ENCODE results near the gene ZCCHC24.

The ZCCHC24 gene

GRCh38 chr10:79444199-79445119, 965 bp downstream of the ZCCHC24 start:
- no peak for DNase-seq

DNA sequence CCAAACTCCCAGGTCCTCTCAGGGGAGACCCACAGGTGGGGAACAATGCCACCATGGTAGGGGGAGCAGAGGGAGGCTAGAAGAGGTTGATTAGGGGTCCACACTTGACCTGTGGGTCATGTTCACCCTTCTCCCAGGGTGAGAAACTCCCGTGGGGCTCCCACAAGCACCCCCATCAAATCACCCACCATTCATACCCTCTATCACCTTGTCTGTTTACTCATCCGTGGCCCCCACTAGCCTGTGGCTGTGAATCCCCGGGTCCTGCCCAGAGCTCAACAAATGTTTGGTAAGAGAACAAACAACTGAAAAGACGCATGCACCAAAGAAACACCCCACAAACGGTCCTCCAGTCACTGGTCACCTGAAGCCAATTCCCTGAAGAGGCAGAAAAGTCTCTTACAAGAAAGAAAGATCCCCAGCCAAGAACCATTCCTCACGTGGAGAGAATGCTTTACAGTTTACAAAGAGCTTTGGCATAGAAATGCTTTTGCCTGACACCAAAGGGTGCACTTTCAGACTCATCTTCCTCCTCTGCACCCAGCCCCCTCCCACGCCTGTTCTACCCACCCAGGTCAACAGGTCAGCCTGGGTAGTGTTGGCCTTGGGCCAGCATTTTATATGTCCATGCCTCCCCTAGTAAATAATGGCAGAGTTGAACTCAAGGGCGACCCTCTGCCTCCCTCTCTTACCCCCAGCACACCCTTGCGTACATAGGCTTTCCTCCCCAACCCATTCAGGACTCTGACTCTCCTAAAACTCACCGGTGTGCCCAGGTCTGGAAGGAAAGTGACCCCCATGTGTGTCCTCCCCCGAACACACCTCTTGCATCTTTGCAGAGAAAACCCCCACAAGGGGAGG, 1.9 kb downstream of the ZCCHC24 start:
- DNase-seq, result no peak

GRCh38 chr10:79442171-79443040, 3.0 kb downstream of the ZCCHC24 start:
- DNase-seq, result no peak

DNA sequence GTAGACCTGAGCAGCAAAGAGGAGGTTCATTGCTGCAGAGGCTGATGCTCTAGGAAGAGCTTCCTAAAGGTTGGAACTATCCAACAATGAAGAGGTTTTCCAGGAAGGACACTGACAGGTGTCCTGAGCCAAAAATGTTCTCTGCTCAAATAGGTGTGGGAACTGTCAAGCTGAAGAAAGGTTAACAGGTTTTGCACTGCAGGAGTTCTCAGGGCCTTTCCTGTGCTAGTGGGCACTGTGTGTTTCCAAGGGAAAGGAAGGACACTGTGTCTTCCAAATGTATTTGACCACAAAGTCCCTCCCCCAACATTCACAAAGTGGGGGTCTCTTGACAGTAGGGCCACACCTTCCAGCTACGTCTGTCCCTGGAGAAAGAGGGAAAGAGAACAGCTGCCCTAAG, 4.0 kb downstream of the ZCCHC24 start:
- no peak for DNase-seq

DNA sequence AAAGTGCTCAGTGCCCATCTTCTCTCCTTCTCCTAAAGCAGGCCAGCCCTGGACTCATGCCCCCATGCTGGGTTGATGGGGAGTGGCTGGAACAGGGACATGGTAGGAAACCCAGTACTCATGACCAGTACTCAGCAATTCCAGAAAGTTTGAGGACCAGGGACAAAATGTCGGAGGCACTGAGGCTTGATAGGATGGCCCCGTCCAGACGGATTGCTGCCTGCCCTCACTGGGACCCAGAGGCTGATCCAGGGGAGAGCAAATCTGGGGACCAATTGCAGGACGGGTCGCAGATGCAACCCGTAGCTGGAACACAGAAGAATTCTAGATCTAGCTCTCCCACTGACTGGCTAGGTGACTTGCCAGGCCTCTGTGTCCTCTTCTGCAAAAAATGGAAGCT, 5.1 kb downstream of the ZCCHC24 start:
- DNase-seq, result no peak

DNA sequence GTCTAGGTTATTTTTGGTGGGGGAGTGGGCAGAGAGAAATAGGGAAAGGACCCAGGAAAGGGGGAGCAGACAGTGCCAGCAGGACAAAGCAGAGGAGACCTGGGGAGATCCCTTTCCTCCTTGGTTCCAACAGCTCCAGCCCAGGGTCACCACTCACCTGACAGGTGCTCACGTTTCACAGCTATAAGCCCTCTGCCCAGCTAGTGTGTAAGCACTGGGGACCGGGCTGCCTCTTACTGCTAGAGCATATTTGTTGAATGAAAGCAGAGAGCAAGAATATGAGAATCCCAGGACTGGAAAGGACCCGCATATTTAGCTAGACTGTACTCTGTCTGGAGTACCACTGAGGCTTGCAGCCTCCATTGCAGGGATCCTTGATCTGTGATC, 6.7 kb downstream of the ZCCHC24 start:
- no peak for DNase-seq

DNA sequence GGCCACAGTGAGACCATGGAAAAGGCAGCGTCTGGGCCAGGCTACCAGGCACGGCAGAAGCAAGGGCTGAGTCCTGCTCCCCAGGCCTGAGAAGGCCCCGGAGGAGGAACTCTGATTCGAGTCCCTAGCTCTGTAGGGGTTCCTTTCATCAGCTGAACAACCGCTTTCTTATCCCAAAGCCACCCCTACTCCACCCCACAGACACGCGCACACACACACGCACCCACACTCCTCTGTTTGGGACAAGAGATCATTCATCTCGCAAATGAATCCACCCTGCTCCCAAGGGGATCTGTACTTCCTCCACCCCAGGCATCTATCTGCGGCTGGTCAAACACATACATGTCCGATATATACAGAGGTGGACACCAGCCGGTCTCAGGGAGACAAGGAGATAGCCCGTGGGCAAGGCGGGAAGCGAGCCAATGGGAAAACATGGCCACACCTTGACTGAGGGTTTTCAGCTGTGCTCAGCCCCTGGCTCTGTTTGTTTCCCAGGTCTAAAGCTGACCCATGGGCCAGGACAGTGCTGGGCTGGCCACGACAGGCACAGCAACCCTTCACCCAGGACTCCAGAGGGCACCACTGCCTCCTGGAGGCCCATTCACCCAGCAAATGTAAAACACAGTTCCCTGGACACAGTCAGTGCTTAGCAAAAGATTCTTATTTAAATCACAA, 7.3 kb downstream of the ZCCHC24 start:
- DNase-seq, result no peak

DNA sequence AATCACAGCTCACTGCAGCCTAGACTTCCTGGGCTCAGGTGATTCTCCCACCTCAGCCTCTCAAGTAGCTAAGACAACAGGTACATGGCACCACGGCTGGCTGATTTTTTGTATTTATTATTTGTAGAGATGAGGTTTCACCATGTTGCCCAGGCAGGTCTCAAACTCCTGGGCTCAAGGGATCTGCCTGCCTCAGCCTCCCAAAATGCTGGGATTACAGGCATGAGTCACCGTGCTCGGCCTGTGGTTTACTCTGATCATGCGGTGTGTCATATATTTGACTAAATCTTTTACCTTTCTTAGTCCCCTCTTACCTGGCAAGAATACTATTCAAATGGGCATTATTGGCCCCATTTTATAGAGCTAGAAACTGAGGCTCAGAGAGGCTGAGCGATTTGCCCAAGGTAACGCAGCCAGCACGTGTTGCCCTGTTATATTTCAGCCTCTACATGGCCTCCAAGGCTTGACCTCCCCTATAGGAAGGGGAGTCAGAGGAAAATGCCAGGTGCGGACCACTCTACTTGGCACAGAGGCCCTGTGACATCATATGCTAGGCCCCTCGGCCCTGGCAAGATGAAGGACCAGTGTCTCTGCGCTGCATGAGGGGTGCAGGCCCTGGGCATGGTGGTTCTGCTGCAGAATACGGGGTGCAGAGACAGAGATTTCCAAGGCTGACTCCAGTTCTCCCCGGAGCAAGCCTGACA, 8.2 kb downstream of the ZCCHC24 start:
- no peak for DNase-seq

DNA sequence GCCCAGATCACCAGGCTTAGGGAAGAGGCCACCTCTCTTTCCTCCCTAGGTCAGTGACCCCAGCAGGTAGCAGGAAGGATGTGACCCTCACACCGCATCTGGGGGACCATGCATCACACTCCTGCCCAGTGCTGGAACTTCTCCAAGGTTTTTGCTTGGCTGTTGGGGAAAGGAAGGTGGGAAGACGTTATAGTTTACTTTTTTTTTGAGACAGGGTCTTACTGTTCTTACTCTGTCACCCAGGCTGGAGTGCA, 8.6 kb downstream of the ZCCHC24 start:
- DNase-seq, result no peak

- no peak for DNase-seq
Observed at GRCh38 chr10:79436066-79436849, 9.2 kb downstream of the ZCCHC24 start.

DNA sequence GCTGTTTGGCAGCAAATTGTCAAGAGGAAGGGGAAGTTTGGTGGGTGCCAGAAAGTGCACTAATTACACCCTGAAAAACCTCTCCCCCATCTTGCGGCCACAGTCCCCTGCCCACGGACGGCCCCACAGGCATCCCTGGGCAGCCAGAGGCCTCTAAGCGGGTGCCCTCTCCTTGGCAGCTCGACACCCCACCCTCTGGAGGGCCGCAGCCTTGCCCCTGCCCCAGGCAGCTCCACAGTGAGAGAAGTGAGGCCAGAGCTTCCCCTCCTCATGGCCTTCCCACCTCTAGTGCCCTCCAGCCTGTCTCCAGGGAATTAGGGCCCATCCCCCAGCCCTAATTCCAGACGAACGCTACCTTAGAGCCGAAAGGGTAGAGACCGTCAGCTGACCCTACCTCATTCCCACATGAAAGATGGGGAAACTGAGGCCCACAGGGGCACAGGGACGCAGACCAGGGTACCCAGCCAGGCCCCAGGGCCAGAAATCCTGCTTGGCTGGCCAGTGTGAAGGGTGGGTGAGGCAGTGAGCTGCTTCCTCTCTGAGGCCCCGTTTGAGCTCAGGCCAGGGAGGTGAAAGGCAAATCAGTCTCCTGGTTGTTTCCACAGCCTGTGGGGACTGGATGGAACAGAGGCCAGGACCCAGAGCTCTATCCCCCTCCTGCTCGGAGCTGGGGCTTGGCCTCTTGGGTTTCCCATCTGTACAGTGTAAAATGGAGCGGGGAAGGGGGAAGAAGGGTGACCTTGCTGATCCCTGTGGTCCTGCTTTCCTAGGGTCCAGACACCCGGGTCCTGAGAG, 10.0 kb downstream of the ZCCHC24 start:
- no peak for DNase-seq

DNA sequence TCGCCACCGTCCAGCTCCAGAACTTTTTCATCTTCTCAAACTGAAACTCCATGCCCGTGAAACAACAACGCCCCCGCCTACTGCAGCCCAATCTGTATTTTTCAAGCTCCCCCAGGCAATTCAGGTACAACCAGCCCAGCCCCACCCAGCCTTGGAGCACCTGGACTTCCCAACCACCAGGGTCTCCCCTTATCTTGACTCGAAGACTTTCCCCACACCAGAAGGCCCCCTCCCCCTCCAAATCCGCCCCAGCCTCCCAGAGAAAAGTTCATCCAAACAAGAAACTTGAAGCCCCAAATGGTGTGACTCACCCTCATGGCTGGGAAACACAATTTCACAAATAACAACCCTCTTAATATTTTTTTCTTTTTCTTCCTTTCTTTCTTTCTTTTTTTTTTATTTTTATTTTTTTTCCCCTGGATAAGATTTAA, 10.6 kb downstream of the ZCCHC24 start:
- DNase-seq, result no peak

- DNase-seq, result no peak
Observed at GRCh38 chr10:79434223-79434687, 11.2 kb downstream of the ZCCHC24 start.

DNA sequence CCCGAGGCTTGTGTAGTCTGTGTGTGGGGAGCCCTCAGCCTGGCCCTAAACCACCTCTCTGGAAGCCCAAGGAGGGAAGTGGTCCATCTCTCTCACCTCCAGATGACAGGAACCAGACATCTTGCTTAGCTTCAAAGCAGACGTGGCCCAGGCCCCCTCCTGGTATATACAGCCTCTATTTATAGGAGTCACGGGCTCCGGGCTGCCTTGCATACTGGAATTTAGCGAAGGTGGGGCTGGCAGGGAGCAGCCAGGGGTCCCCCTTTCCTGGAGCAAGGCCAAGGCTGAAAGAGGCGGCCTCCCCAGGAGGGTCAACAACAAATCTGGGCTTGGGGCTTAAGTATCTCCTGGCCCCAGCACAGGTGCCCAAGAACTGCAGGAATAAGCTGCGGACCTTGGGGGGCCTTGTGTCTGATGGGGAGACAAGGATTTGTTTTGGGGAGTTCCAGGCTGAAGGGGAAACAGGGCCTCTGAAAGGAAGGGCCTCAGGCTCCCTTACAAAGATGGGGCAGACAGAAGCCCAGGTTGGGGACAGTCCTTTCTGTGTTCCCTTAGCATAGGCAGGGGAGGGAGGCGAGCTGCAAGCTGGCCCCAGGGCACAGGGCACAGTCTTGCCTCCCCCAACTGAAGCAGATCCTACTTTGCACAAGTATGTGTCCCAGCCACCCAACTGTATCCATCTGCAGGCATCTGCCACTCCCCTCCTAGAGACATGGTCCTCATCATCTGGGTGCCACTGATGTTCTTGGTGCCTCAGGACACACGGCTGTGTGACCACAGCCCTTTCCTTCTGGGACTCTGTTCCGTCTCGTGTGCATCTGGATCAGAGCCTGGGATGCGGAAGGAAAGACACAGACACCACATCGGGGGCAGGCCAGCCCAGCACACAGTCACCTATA, 11.9 kb downstream of the ZCCHC24 start:
- no peak for DNase-seq

- DNase-seq, result no peak
Observed at GRCh38 chr10:79431891-79432831, 13.3 kb downstream of the ZCCHC24 start.

- DNase-seq, result no peak
Observed at GRCh38 chr10:79431428-79431827, 14.0 kb downstream of the ZCCHC24 start.

GRCh38 chr10:79430936-79431335, 14.5 kb downstream of the ZCCHC24 start:
- peak; percentile 17 for DNase-seq
